GM18502 (cell line): ENCODE results near the gene STS.
"Not testable (repeated sequence)": the region's sequence is repeated elsewhere in the genome, so short reads cannot be mapped to it uniquely, and the experiment has no call there.

Experiments
- ATAC-seq: cut with Tn5 transposase; IDR thresholded peaks from one replicate; pipeline ENCODE4 v1.9.1; 2021; ENCODE audit warnings: mild to moderate bottlenecking; ENCODE audit not compliant: unreplicated experiment, poor library complexity

The STS gene

DNA sequence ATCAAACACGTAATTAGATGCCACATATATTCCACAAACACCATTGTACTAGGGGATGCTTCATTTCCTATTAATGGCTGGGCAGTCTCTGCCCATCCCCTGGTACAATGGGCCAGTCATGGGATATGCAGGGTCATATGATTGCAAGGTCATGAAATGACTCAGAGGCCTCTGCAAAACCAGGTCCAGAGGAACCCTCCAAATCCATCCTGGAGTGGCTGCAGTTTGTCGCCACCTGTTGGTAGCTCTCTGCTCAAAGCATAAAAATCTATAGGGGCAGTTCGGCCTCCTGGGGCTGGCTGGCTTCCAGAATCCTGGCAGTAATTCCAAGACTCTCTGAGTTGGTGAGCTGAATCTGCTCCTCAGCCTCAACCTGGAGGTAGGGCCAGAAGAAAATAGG is 23.4 kb downstream of the STS start:
- ATAC-seq = peak; percentile 66

DNA sequence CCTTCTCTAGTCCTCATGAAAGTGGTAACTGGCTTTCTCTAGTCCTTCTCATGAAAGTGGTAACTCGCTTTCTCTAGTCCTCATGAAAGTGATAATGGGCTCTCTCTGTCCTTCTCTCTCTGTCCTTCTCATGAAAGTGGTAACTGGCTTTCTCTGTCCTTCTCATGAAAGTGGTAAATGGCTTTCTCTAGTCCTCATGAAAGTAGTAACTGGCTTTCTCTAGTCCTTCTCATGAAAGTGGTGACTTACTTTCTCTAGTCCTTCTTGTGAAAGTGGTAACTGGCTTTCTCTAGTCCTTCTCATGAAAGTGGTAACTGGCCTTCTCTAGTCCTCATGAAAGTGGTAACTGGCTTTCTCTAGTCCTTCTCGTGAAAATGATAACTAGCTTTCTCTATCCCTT is 31.3 kb downstream of the STS start:
- not testable (repeated sequence) for ATAC-seq

DNA sequence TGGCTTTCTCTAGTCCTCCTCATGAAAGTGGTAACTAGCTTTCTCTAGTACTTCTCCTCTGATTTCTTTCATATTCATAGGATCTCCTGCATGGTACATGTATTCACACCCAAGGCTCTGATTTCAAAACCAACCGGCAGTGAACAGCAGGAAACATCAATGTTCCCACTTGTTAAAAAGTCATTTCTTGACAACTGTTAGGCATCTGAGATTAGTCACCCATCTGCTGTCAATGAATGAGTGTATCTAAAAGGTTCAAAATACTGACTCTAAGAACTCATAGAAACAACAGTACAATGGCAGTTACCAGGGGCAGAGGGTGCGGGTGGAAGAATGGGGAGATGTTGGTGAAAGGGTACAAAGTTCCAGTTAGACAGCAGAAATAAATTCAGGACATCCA is 31.9 kb downstream of the STS start:
- no peak for ATAC-seq

DNA sequence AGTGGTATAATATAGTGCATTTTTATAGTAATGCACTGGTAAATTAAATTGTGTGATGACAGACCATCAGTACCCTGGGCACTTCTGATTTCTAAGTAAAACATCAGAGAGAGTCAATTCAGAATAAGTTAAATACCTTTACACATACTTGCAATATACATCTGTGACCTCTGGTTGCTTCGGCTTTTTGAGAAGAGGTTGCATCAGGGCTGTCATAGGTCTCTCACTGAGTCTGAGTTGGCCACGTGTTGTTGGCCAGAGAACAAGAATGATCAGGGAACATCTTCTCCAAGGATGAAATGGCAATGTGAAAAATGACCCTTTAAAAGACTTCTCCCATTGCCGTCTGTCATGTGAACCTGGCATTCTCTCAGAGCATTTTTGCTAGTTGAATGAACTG is 37.3 kb downstream of the STS start:
- no peak for ATAC-seq

DNA sequence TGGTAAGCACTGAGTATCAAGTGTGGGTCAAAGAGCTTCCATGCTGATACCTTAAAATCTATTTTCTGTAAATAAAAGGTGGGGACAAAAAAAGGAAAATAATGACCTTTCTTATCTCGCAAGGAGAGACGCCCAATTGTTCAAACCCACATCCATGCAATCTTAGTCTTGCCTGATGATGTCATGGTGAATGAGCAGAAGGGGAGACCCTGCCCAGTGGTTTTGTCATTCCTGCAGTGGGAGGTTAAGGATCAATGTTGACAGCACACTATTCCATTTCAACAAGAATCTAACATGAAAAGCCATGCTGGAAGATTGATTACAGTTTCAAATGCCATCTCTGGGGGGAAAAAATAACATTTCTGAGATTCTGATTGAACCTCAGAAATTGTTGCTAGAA is 41.2 kb downstream of the STS start:
- ATAC-seq = no peak

DNA sequence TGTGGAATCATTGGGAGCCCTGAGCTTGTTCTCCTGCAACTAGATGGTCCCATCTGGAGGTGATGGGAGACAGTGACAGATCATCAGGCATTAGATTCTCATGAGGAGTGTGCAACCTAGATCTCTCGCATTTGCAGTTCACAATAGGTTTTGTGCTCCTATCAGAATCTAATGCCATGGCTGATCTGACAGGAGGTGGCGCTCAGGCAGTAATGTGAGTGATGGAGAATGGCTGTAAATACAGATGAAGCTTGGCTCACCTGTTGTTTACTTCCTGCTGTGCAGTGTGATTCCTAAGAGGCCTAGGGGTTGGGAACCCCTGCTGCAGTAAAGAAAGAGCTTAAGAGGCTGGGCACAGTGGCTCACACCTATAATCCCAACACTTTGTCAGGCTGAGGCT is 42.6 kb downstream of the STS start:
- ATAC-seq = no peak

DNA sequence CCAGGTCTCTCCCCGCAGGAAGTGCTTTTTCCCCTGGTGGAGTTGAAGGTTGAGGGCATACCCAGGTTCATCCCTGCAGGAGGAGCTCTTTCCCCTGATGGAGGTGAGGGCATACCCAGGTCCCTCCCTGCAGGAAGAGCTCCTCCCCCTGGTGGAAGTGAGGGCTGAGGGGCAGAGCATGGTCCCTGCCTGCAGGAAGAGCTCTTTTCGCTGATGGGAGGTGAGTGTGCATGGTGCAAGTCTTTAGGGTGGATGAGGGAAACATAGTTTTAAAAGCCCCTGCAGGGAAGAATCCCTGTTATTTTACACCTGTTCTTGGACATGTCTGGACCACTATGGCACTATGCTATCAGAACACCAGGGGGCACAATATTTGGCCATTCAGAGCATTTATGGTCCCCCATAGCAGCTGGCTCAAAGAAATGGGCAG is 44.2 kb downstream of the STS start:
- peak; percentile 80 for ATAC-seq

DNA sequence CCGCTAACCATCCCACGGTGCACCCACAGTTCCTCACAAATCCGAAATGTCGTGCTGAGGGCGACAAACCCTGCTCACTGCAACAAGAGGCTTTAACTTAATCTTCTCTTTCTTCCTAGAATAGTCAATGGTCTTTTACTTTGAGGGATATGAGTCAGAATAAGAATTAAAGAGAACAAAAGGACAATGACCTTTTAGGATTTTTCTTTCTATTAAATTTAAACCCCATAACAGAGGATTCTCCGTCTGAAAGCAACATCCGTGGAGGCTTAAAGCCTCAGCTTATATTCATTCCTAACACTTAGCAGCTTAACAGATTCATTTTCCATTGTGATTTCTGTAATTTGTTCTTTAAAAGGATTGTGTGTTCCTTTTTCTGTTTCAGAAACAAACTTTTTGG is 45.4 kb downstream of the STS start:
- ATAC-seq = no peak

DNA sequence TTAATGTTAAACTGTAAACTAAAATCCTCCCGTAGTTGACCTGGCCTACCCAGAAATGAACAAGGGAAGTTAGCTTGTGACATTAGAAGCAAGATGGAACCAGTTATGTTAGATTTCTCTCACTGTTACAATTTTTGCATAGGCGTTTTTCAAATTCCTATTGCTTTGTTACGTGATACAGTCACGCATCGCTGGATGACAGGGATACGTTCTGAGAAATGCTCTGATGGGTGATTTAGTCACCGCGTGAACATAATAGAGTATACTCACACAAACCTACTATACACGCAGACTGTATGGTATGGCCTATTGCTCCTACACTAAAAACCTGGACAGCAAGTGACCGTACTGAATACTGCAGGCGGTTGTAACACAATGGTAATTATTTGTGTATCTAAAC is 47.1 kb downstream of the STS start:
- ATAC-seq = no peak
